GM13976 (cell line): ENCODE data around the gene HPCAL1.

ENCODE experiments used
- DNase-seq: peaks from one replicate; pipeline ENCODE4 v3.0.0; 2012; ENCODE audit warnings: low spot score
- CTCF ChIP-seq: IDR thresholded peaks from 2 replicates; pipeline ENCODE4 v1.5.1; 2012; ENCODE audit warnings: borderline replicate concordance, mild to moderate bottlenecking; ENCODE audit not compliant: insufficient read depth; ENCODE audit errors: extremely low read depth, missing control alignments, control extremely low read depth
- in situ Hi-C: fragments of 300-500 bp; cut with MboI; formaldehyde crosslinking; loops from one replicate; pipeline ENCODE4 v1.12.0; 2022; ENCODE audit warnings: low sequenced_read_pairs, mixed read lengths, inconsistent platforms; ENCODE audit not compliant: unreplicated experiment

The HPCAL1 gene

DNA sequence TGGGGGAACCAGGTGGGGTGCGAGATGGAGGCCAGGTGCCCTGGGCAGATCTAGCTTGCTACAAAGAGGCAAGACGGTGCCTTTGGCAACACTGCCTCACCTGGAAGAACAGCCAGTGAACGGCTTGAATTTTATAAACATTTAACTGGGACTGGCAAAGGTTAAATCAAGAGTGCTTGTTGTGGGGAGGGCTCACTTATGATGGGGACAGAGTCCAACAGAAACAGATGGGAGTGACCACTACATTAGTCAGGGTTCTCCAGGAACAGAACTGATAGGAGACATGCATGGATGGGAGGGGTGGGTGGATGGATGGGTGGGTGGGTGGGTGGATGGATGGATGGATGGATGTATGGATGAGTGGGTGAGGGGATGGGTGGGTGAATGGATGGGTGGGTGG lies 126.2 kb downstream of the HPCAL1 start:
- no peak for TF ChIP-seq CTCF
- in situ Hi-C loops: no loop called here
- no peak for DNase-seq

- no peak for DNase-seq
- in situ Hi-C loops: no loop called here
- no peak for TF ChIP-seq CTCF
Measured at GRCh38 chr2:10430886-10431622, 128.3 kb downstream of the HPCAL1 start.

- in situ Hi-C loops: no loop called here
Measured at GRCh38 chr2:10431797-10432196, 129.1 kb downstream of the HPCAL1 start.

DNA sequence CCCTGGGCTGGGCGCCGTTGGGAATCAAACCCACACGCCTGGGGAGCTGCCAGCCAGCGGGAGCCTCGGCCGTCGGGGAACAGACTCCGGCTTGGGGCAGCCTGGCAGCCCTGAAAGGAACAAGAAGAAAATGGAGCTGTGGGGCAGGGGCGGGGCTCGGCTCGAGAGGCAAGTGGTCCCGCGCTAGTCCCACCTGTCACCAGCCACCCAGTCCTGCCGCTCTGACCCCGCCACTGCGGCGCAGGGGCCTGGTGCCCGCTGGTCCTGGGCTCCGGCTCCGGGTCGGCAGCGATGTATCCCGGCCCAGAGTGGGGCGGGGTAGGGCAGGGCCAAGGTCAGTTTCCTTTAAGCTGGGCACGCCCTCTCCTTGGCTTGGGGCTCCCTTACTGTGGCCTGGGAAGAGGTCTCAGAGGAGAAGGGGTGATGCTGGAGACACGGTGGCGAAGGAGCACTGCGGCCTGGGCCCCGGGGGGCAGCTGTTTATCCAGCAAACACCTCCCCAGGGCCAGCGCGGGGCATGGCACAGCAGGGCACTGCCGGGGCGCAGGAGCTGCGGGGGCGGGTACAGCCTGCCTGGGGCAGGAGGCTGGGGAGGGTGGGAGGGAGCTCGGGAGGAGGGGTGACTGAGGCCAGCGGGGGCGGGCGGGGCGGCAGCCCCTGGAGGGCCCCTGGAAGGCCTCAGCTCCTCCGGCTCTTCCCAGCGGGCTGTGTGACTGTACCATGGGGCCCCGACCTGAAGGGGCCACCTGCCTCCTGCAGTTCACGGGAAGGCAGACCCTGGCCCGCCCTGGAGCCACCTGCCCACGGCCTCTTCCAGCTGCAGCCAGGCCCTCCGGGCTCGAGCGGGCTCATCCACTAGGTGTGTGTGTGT lies 129.8 kb downstream of the HPCAL1 start:
- no peak for DNase-seq
- in situ Hi-C loops: no loop called here
- TF ChIP-seq CTCF: no peak

More at GRCh38 chr2:10431797-10432196, 129.1 kb downstream of the HPCAL1 start:
- TF ChIP-seq CTCF: no peak
- no peak for DNase-seq

DNA sequence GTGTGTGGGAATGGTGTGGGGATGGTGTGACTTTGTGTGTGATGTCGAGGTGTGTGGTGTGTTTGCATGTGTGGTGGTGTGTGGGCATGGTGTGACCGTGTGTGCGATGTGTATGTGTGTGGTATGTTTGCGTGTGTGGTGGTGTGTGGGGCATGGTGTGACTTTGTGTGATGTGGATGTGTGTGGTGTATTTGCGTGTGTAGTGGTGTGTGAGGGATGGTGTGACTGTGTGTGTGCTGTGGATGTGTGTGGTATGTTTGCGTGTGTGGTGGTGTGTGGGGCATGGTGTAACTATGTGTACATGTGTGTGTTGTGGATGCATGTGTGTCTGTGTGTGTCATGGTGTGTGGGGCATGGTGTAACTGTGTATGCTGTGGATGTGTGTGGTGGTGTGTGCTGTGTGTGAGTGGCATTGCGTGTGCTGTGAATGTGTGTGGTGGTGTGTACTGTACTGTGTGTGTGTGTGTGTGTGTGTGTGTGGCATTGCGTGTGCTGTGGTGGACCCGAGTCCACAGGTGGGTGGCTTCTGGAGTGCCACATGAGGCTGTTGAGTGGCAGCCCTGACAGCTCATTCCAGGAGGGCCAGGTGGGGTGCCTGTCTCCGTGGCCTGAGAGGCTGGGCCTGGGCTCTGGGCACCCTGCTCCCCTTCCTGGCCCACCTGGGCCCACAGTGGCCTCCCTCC lies 130.7 kb downstream of the HPCAL1 start:
- in situ Hi-C loops: no loop called here
- no peak for DNase-seq
- TF ChIP-seq CTCF: no peak
